Suprapubic skin (tissue), 4 donors: ENCODE data around the gene RDX. TPM values are rescaled to one million over a fixed set of nuclear protein-coding genes. Genes with fewer than 3 reads are reported as not detected.

Experiments used
- DNase-seq, 2 donors: peaks; one replicate each; pipeline ENCODE4 v3.0.0-alpha.2; 2019; ENCODE audit warnings: low spot score in 2 of 2
- H3K27ac ChIP-seq: fragments of 200-600 bp; sonication (generic); one replicate; pipeline ENCODE4 v1.5.1; 2019
- H3K27me3 ChIP-seq: fragments of 200-600 bp; sonication (generic); one replicate; pipeline ENCODE4 v1.5.1; 2019
- H3K36me3 ChIP-seq: fragments of 200-600 bp; sonication (generic); one replicate; pipeline ENCODE4 v1.5.1; 2019
- H3K4me1 ChIP-seq: fragments of 200-600 bp; sonication (generic); one replicate; pipeline ENCODE4 v1.5.1; 2019
- H3K4me3 ChIP-seq: fragments of 200-600 bp; sonication (generic); one replicate; pipeline ENCODE4 v1.5.1; 2019; ENCODE audit warnings: mild to moderate bottlenecking
- H3K9me3 ChIP-seq: fragments of 200-600 bp; sonication (generic); one replicate; pipeline ENCODE4 v1.5.1; 2019
- EP300 ChIP-seq: sonication (generic); formaldehyde crosslinking; IDR thresholded peaks from one replicate; pipeline ENCODE4 v1.6.1; 2017; ENCODE audit warnings: antibody characterized with exemption
- POLR2A ChIP-seq, 2 donors: fragments of 450-650 bp; IDR thresholded peaks; one replicate each; pipeline ENCODE4 v1.6.1; 2017; ENCODE audit warnings: antibody characterized with exemption in 2 of 2, mild to moderate bottlenecking in 2 of 2, moderate library complexity in 2 of 2
- POLR2AphosphoS5 ChIP-seq, 3 donors: sonication (generic); formaldehyde crosslinking; IDR thresholded peaks; one replicate each; pipeline ENCODE4 v1.6.1; 2017; ENCODE audit warnings: antibody characterized with exemption in 3 of 3
- WGBS: methylation state at CpG from one replicate; pipeline ENCODE4 v1.1.5; 2018; 5-methylcytosine and 5-hydroxymethylcytosine counted together
- total RNA-seq, 4 donors: library from RNA; depleted of rRNA; stranded (reverse); fragments of >200 nt; gene quantifications; one replicate each; pipeline ENCODE4 v1.1.0, GENCODE V29; 2016
- TF ChIP-seq, protein P1 (sequence below), 2 donors: fragments of 200-600 bp in 1 of 2; fragments of 450-650 bp in 1 of 2; sonication (generic) in 1 of 2; IDR thresholded peaks; one replicate each; pipeline ENCODE4 v1.5.1; 2016 to 2019; ENCODE audit warnings: antibody characterized with exemption in 2 of 2, mild to moderate bottlenecking in 1 of 2, moderate library complexity in 1 of 2

The RDX gene
- total RNA-seq, 4 donors from 2014 or later, result 24.8 to 46.4 (median 38.3) TPM

DNA sequence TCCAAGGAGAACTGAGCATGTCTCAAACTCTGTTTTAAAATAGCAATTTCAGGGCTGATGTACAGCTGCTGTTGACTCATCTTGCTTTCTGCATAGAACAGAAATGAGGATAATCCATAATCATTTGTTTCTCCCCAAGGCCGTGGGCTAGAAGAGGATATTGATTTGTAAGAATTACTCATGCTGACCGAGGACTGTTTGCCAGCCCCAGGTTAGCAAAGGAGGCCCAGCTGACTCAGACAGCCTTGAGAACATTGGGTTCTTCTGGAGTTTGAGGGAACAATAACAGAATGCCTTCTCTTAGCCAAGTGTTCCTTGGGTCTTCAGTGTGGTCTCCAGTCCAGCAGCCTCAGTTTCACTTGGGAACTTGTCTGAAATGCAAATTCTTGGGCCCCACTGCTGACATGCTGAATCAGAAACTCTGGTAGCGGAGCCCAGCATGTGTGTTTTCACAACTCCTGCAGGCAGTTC lies 111.3 kb downstream of the RDX start:
- no peaks in the 10 kb centered on the region for H3K27me3 ChIP-seq
- no peaks in the 10 kb centered on the region for H3K9me3 ChIP-seq
- 76% methylated on average over 3 of the region's 3 CpGs for WGBS
- TF ChIP-seq POLR2AphosphoS5 (IDR thresholded peaks at IDR 0.05), result no peak
- TF ChIP-seq POLR2A (IDR thresholded peaks at IDR 0.05), result no peak
- TF ChIP-seq EP300, result no peak
- TF ChIP-seq, protein P1, sequence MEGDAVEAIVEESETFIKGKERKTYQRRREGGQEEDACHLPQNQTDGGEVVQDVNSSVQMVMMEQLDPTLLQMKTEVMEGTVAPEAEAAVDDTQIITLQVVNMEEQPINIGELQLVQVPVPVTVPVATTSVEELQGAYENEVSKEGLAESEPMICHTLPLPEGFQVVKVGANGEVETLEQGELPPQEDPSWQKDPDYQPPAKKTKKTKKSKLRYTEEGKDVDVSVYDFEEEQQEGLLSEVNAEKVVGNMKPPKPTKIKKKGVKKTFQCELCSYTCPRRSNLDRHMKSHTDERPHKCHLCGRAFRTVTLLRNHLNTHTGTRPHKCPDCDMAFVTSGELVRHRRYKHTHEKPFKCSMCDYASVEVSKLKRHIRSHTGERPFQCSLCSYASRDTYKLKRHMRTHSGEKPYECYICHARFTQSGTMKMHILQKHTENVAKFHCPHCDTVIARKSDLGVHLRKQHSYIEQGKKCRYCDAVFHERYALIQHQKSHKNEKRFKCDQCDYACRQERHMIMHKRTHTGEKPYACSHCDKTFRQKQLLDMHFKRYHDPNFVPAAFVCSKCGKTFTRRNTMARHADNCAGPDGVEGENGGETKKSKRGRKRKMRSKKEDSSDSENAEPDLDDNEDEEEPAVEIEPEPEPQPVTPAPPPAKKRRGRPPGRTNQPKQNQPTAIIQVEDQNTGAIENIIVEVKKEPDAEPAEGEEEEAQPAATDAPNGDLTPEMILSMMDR (IDR thresholded peaks at IDR 0.05), result no peak
- no peak overlapping the region for H3K4me3 ChIP-seq
- no peak for DNase-seq
- no peaks in the 10 kb centered on the region for H3K4me1 ChIP-seq
- H3K27ac ChIP-seq, result no peak overlapping the region
- H3K36me3 ChIP-seq, result no peaks in the 10 kb centered on the region

GRCh38 chr11:110184456-110184855 lies 112.0 kb downstream of the RDX start:
- Histone ChIP-seq H3K4me1 (no peaks in the 10 kb centered on the region), H3K36me3 (no peaks in the 10 kb centered on the region), H3K27me3 (no peaks in the 10 kb centered on the region), H3K27ac (no peak overlapping the region), H3K4me3 (no peak overlapping the region), H3K9me3 (no peaks in the 10 kb centered on the region)
- 81% methylated on average over 7 of the region's 7 CpGs for WGBS
- DNase-seq, result no peak
- TF ChIP-seq EP300 (no peak), POLR2AphosphoS5 (IDR thresholded peaks at IDR 0.05) (no peak), POLR2A (IDR thresholded peaks at IDR 0.05) (no peak)
- TF ChIP-seq, protein P1 (IDR thresholded peaks at IDR 0.05), result no peak

DNA sequence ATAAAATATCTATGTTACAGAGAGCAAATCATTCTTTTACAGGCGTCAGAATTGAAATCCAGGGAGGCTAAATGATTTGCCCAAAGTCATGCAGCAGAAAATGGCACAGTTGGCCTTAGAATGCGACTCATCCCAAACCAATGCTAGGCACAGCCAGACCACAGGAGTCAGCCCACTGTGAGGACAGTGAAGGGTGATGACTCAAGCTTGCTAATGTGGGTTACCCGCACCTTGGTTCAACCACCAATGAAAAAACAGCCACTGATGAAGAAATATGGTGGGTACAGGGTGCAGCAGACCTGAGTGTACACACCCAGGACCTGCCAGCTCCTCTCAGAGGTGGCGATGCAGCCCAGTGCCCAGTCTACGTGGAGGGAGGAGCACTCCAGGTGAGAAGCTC lies 113.5 kb downstream of the RDX start:
- Histone ChIP-seq H3K27ac (no peak overlapping the region), H3K4me1 (no peaks in the 10 kb centered on the region), H3K27me3 (no peaks in the 10 kb centered on the region), H3K36me3 (no peaks in the 10 kb centered on the region), H3K4me3 (no peak overlapping the region), H3K9me3 (no peaks in the 10 kb centered on the region)
- WGBS, result 88% methylated on average over 5 of the region's 5 CpGs
- TF ChIP-seq POLR2AphosphoS5 (IDR thresholded peaks at IDR 0.05) (no peak), EP300 (no peak), POLR2A (IDR thresholded peaks at IDR 0.05) (no peak)
- TF ChIP-seq, protein P1 (IDR thresholded peaks at IDR 0.05), result no peak
- DNase-seq, result no peak

- no peaks in the 10 kb centered on the region for H3K36me3 ChIP-seq
- TF ChIP-seq EP300, result no peak
- TF ChIP-seq POLR2AphosphoS5 (IDR thresholded peaks at IDR 0.05), result no peak
- TF ChIP-seq, protein P1 (IDR thresholded peaks at IDR 0.05), result no peak
- TF ChIP-seq POLR2A (IDR thresholded peaks at IDR 0.05), result no peak
- WGBS, result 89% methylated on average over 4 of the region's 4 CpGs
- no peaks in the 10 kb centered on the region for H3K9me3 ChIP-seq
- H3K4me1 ChIP-seq, result peaks cover 5% of the 10 kb centered on the region
- DNase-seq, result no peak
- H3K27ac ChIP-seq, result no peak overlapping the region
- H3K27me3 ChIP-seq, result no peaks in the 10 kb centered on the region
- H3K4me3 ChIP-seq, result no peak overlapping the region
These were observed 117.3 kb downstream of the RDX start for GRCh38 chr11:110179064-110179463.

GRCh38 chr11:110177086-110177456 lies 119.3 kb downstream of the RDX start:
- Histone ChIP-seq H3K4me3 (no peak overlapping the region), H3K36me3 (no peaks in the 10 kb centered on the region), H3K9me3 (no peaks in the 10 kb centered on the region), H3K4me1 (peaks cover 8% of the 10 kb centered on the region), H3K27ac (no peak overlapping the region), H3K27me3 (no peaks in the 10 kb centered on the region)
- TF ChIP-seq EP300 (no peak), POLR2AphosphoS5 (IDR thresholded peaks at IDR 0.05) (no peak), POLR2A (IDR thresholded peaks at IDR 0.05) (no peak)
- TF ChIP-seq, protein P1 (IDR thresholded peaks at IDR 0.05), result no peak
- WGBS, result 72% methylated on average over 7 of the region's 7 CpGs
- no peak for DNase-seq
